K562 (cell line): ENCODE data around the gene PPP1R12B. TPM values are rescaled to one million over a fixed set of nuclear protein-coding genes. Genes with fewer than 3 reads are reported as not detected.
A peak's percentile ranks its signal among the peaks of the same experiment; 100 is the strongest.

Experiments
- ATAC-seq: fragments of 200-7000 bp; cut with Tn5 transposase; 3 replicates; pipeline ENCODE4 v1.9.1; 2020; ENCODE audit warnings: moderate library complexity
- BruUV-seq: library from RNA; stranded (reverse); fragments of 400-500 nt; replicated peaks from 2 replicates; lab custom pipeline; 2021; lab: Mats Ljungman, UMichigan
- CTCF ChIA-PET: fragments of 300-600 bp; formaldehyde crosslinking; extraction: SDS; loops from one replicate; lab custom pipeline; 2021; ENCODE audit warnings: low intra/inter-chr PET ratio; lab: Yijun Ruan, JAX
- POLR2A ChIA-PET: fragments of 300-600, 350-650 bp; sonication (Branson Sonifier 250); formaldehyde crosslinking; extraction: SDS; loops from one replicate; lab custom pipeline; 2021; ENCODE audit warnings: antibody characterized with exemption, inconsistent platforms; lab: Yijun Ruan, JAX
- DNase-seq, 4 experiments: peaks; one replicate each; pipeline versions ENCODE4 v3.0.0 to v3.0.0-alpha.2; 2011 to 2018; ENCODE audit warnings: low spot score in 3 of 4, mixed read lengths in 3 of 4; ENCODE audit errors: extremely low read depth in 1 of 4
- FAIRE-seq: peaks from 2 replicates; lab custom pipeline; 2011; peaks lifted over from hg19 to GRCh38; lab: Jason Lieb, UNC
- H2AFZ ChIP-seq: 2 replicates; pipeline ENCODE4 v1.6.0; 2011; ENCODE audit warnings: low read depth, low read length, control low read depth, inconsistent platforms
- H3K27ac ChIP-seq: fragments of 200-600 bp; 3 replicates; pipeline ENCODE4 v1.8.0; 2011; ENCODE audit warnings: low read depth, mild to moderate bottlenecking, control low read depth, inconsistent platforms, low read length, moderate library complexity, mixed read lengths; ENCODE audit errors: extremely low read depth
- H3K27me3 ChIP-seq, 2 experiments: fragments of 300-600 bp in 1 of 2; 2 replicates in 1 of 2; 3 replicates in 1 of 2; pipeline versions ENCODE4 v1.6.0 to v1.8.0; 2011; ENCODE audit warnings: inconsistent platforms in 2 of 2, low read length in 2 of 2, mild to moderate bottlenecking in 1 of 2, mixed read lengths in 1 of 2, moderate library complexity in 1 of 2; ENCODE audit not compliant: control insufficient read depth in 2 of 2, insufficient read depth in 2 of 2
- H3K36me3 ChIP-seq: fragments of 300-600 bp; 3 replicates; pipeline ENCODE4 v1.8.0; 2011; ENCODE audit warnings: mild to moderate bottlenecking, low read length, inconsistent platforms; ENCODE audit not compliant: control insufficient read depth, insufficient read depth
- H3K4me1 ChIP-seq, 2 experiments: fragments of 200-600 bp in 1 of 2; replicated peaks in 1 of 2; 2 replicates in 1 of 2; 3 replicates in 1 of 2; pipeline versions ENCODE4 v1.5.1 to v1.8.0; 2011; ENCODE audit warnings: inconsistent platforms in 2 of 2, low read length in 2 of 2, mild to moderate bottlenecking in 1 of 2, mixed read lengths in 1 of 2, moderate library complexity in 1 of 2; ENCODE audit not compliant: control insufficient read depth in 2 of 2, insufficient read depth in 2 of 2
- H3K4me2 ChIP-seq: 2 replicates; pipeline ENCODE4 v1.6.1; 2011; ENCODE audit warnings: low read length, control low read depth, inconsistent platforms, mixed read lengths; ENCODE audit not compliant: insufficient read depth
- H3K4me3 ChIP-seq: fragments of 200-600 bp; sonication (generic), shearing (Covaris generic); 2 replicates; pipeline ENCODE4 v1.5.1; 2016; ENCODE audit warnings: control low read depth, inconsistent platforms
- H3K79me2 ChIP-seq: fragments of 200-600 bp; 3 replicates; pipeline ENCODE4 v1.8.0; 2011; ENCODE audit warnings: low read length, inconsistent platforms; ENCODE audit not compliant: control insufficient read depth, insufficient read depth
- H3K9ac ChIP-seq, 2 experiments: 2 replicates each; pipeline versions ENCODE4 v1.6.0 to v1.6.1; 2011; ENCODE audit warnings: low read depth in 2 of 2, low read length in 2 of 2, control low read depth in 1 of 2, inconsistent platforms in 1 of 2, mild to moderate bottlenecking in 1 of 2, mixed read lengths in 1 of 2; ENCODE audit not compliant: insufficient read depth in 1 of 2
- H3K9me1 ChIP-seq: one replicate; pipeline ENCODE4 v1.6.0; 2011; ENCODE audit warnings: inconsistent platforms, mild to moderate bottlenecking, low read length, moderate library complexity; ENCODE audit not compliant: control insufficient read depth, insufficient read depth
- H3K9me3 ChIP-seq: replicated peaks from 2 replicates; pipeline ENCODE4 v1.5.1; 2011; ENCODE audit warnings: low read depth, low read length, inconsistent platforms; ENCODE audit not compliant: control insufficient read depth, insufficient read depth
- H4K20me1 ChIP-seq: replicated peaks from 2 replicates; pipeline ENCODE4 v1.6.1; 2011; ENCODE audit warnings: low read length, inconsistent platforms, mixed read lengths; ENCODE audit not compliant: control insufficient read depth, insufficient read depth
- E2F5 ChIP-seq: sonication (generic); formaldehyde crosslinking; IDR thresholded peaks from 2 replicates; pipeline ENCODE4 v1.8.0; 2022; ENCODE audit warnings: mild to moderate bottlenecking, missing genetic modification reagents
- GMEB1 ChIP-seq: fragments of 250-450 bp; sonication (Bioruptor Pico); IDR thresholded peaks from 2 replicates; pipeline ENCODE4 v1.4.0; 2020; ENCODE audit warnings: mild to moderate bottlenecking
- GTF2F1 ChIP-seq: IDR thresholded peaks from 2 replicates; pipeline ENCODE4 v1.6.1; 2011; ENCODE audit warnings: low read depth, low read length, improper control_type of control experiment
- POLR2G ChIP-seq: fragments of 200-400 bp; formaldehyde crosslinking; IDR thresholded peaks from 2 replicates; pipeline ENCODE4 v1.6.1; 2017; ENCODE audit warnings: low read depth, mild to moderate bottlenecking, antibody characterized with exemption, low read length, moderate library complexity
- WGBS: fragments of 100-300 bp; shearing (Covaris generic); methylation state at CpG from one replicate; pipeline ENCODE4 v1.1.6; 2016; ENCODE audit warnings: low coverage, mixed read lengths; ENCODE audit not compliant: insufficient coverage; ENCODE audit errors: missing lambda C conversion rate; 5-methylcytosine and 5-hydroxymethylcytosine counted together
- in situ Hi-C: fragments of 300-500 bp; cut with MboI; formaldehyde crosslinking; loops from 4 replicates; pipeline ENCODE4 v1.15.0; 2018; ENCODE audit warnings: inconsistent platforms, mixed read lengths
- intact Hi-C: fragments of 100-400 bp; cut with micrococcal nuclease; formaldehyde crosslinking; loops from 2 replicates; pipeline ENCODE4 v1.14.2; 2022
- polyA plus RNA-seq, 8 experiments: library from polyadenylated mRNA; depleted of rRNA in 4 of 8; stranded (reverse) in 5 of 8; unstranded in 3 of 8; fragments of >200 nt; fragmentation: Nextera tagmentation in 2 of 8; fragmentation: Illumina TruSeq in 1 of 8; extraction: Ambion mirVana in 2 of 8; extraction: Trizol in 1 of 8; gene quantifications; 2 replicates each; pipeline versions ENCODE4 v1.2.1 to v1.2.3, GENCODE V29; 2011 to 2014; ENCODE audit warnings: inconsistent platforms in 1 of 8, missing spikeins in 1 of 8
- total RNA-seq, 7 experiments: library from RNA; depleted of rRNA in 6 of 7; stranded (reverse); fragments of >200 nt in 6 of 7; fragmentation: Illumina TruSeq in 2 of 7; extraction: Trizol in 2 of 7; gene quantifications; 2 replicates each; pipeline versions ENCODE4 v1.2.1 to v1.2.3, GENCODE V29; 2011 to 2021; ENCODE audit warnings: low replicate concordance in 1 of 7

Gene PPP1R12B
- total and polyA plus RNA-seq, 9 of the 15 experiments (the other 6 are each of a cell fraction or from before 2014, with no cell fraction given), result 0.73 to 16.9 (median 13.6) TPM

GRCh38 chr1:202438393-202439174 lies 90.1 kb downstream of the PPP1R12B start:
- no peak for DNase-seq
- no peaks in the 10 kb centered on the region for H3K9me1 ChIP-seq
- TF ChIP-seq GTF2F1 (no peak), GMEB1 (CRISPR knock-in tag) (no peak), POLR2G (peak; percentile 19; the same call in 1 of the 2 replicates), E2F5 (CRISPR knock-in tag) (no peak)
- TF ChIP-seq, all 486 proteins: peak for 1
- H3K27ac ChIP-seq, result no peak overlapping the region
- H4K20me1 ChIP-seq, result 0 out of 2 replicates have a peak, but pooled peaks cover 3% of the 10 kb centered on the region
- peaks cover 45% of the 10 kb centered on the region; the same call in 2 of the 3 replicates for H3K36me3 ChIP-seq
- no peak overlapping the region for H2AFZ ChIP-seq
- H3K4me3 ChIP-seq, result no peak overlapping the region
- H3K4me1 ChIP-seq, result peaks cover 0 to 8% of the 10 kb centered on the region in 2 experiments; a peak in 1 of 5 replicates
- no peak for FAIRE-seq
- BruUV-seq, result no TSS peak
- ChIA-PET CTCF (interaction anchor here (0.6 kb wide), 1 partner anchor 1795 kb away, joined by 3 read pairs; no protein-coding TSS in a partner anchor), POLR2A (interaction anchor here (0.8 kb wide), 1 partner anchor 96 kb away, joined by 3 read pairs; no protein-coding TSS in a partner anchor)
- H3K9me3 ChIP-seq, result no peaks in the 10 kb centered on the region
- 91% methylated on average over 29 of the region's 37 CpGs for WGBS
- in situ Hi-C loops (no loop called here), intact Hi-C loops (no loop called here)
- no peak for ATAC-seq
- H3K27me3 ChIP-seq, result no peaks in the 10 kb centered on the region
- no peaks in the 10 kb centered on the region for H3K79me2 ChIP-seq
- H3K9ac ChIP-seq, result peak overlapping the region in 1 of 2 experiments; percentile 18; a peak in 1 of 4 replicates
- no peak overlapping the region for H3K4me2 ChIP-seq
